BJ (cell line): ENCODE measurements around the gene ARL4D. TPM values are rescaled to one million over a fixed set of nuclear protein-coding genes. Genes with fewer than 3 reads are reported as not detected.
A peak's percentile ranks its signal among the peaks of the same experiment; 100 is the strongest.
"Not testable (repeated sequence)": the region's sequence is repeated elsewhere in the genome, so short reads cannot be mapped to it uniquely, and the experiment has no call there.

Experiments used
- CTCF ChIA-PET: fragments of 350-600 bp; formaldehyde crosslinking; extraction: SDS; loops from one replicate; lab custom pipeline; 2021; ENCODE audit warnings: antibody characterized with exemption, inconsistent platforms; lab: Yijun Ruan, JAX
- POLR2A ChIA-PET: fragments of 300-600 bp; sonication (Branson Sonifier 250); formaldehyde crosslinking; extraction: SDS; loops from one replicate; lab custom pipeline; 2021; ENCODE audit warnings: antibody characterized with exemption; lab: Charles Lee
- DNase-seq: peaks from one replicate; pipeline ENCODE4 v3.0.0-alpha.2; 2011; ENCODE audit warnings: low read depth
- H3K27me3 ChIP-seq: 2 replicates; pipeline ENCODE4 v1.6.0; 2011; ENCODE audit warnings: low read length; ENCODE audit not compliant: control insufficient read depth, insufficient read depth
- H3K36me3 ChIP-seq: 2 replicates; pipeline ENCODE4 v1.5.1; 2011; ENCODE audit warnings: low read length; ENCODE audit not compliant: control insufficient read depth, insufficient read depth
- H3K4me3 ChIP-seq: 2 replicates; pipeline ENCODE4 v1.5.1; 2011; ENCODE audit warnings: low read depth, mild to moderate bottlenecking, control low read depth, low read length
- polyA plus RNA-seq: library from polyadenylated mRNA; depleted of rRNA; stranded (reverse); fragments of >200 nt; gene quantifications from 2 replicates; pipeline ENCODE4 v1.2.3, GENCODE V29; 2011
- TF ChIP-seq, protein P1 (sequence below): IDR thresholded peaks from 2 replicates; pipeline ENCODE4 v1.5.1; 2011; ENCODE audit warnings: low read depth, mild to moderate bottlenecking, control low read depth, inconsistent platforms, low read length, moderate library complexity; ENCODE audit not compliant: insufficient read depth

ARL4D gene
- polyA plus RNA-seq, 1 experiment = 33.8 TPM

GRCh38 chr17:43368740-43369506, 29.9 kb upstream of the ARL4D start:
- no peak for DNase-seq
- no peaks in the 10 kb centered on the region for H3K36me3 ChIP-seq
- CTCF ChIA-PET = interaction anchor here (1.2 to 2.4 kb wide), 6 partner anchors 12 to 115 kb away, joined by 3 to 22 read pairs (median 10); partner anchors contain the start of gene DHX8

GRCh38 chr17:43369986-43370385, 28.8 kb upstream of the ARL4D start:
- no peaks in the 10 kb centered on the region for H3K36me3 ChIP-seq
- no peaks in the 10 kb centered on the region for H3K27me3 ChIP-seq
- no peak overlapping the region for H3K4me3 ChIP-seq
- ChIA-PET CTCF (interaction anchor here (1.4 to 2.4 kb wide), 2 partner anchors 18 to 23 kb away, joined by 4 to 22 read pairs; no protein-coding TSS in a partner anchor), POLR2A (no interaction called here)
- no peak for DNase-seq
- TF ChIP-seq, protein P1, sequence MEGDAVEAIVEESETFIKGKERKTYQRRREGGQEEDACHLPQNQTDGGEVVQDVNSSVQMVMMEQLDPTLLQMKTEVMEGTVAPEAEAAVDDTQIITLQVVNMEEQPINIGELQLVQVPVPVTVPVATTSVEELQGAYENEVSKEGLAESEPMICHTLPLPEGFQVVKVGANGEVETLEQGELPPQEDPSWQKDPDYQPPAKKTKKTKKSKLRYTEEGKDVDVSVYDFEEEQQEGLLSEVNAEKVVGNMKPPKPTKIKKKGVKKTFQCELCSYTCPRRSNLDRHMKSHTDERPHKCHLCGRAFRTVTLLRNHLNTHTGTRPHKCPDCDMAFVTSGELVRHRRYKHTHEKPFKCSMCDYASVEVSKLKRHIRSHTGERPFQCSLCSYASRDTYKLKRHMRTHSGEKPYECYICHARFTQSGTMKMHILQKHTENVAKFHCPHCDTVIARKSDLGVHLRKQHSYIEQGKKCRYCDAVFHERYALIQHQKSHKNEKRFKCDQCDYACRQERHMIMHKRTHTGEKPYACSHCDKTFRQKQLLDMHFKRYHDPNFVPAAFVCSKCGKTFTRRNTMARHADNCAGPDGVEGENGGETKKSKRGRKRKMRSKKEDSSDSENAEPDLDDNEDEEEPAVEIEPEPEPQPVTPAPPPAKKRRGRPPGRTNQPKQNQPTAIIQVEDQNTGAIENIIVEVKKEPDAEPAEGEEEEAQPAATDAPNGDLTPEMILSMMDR = no peak

More at GRCh38 chr17:43368740-43369506, 29.9 kb upstream of the ARL4D start:
- POLR2A ChIA-PET = interaction anchor here (0.5 to 2.4 kb wide), 11 partner anchors 9 to 197 kb away, joined by 3 to 33 read pairs (median 9); partner anchors contain the start of genes ARL4D and DHX8
- TF ChIP-seq, protein P1 = no peak
- no peaks in the 10 kb centered on the region for H3K27me3 ChIP-seq
- peak overlapping the region; percentile 38 for H3K4me3 ChIP-seq

DNA sequence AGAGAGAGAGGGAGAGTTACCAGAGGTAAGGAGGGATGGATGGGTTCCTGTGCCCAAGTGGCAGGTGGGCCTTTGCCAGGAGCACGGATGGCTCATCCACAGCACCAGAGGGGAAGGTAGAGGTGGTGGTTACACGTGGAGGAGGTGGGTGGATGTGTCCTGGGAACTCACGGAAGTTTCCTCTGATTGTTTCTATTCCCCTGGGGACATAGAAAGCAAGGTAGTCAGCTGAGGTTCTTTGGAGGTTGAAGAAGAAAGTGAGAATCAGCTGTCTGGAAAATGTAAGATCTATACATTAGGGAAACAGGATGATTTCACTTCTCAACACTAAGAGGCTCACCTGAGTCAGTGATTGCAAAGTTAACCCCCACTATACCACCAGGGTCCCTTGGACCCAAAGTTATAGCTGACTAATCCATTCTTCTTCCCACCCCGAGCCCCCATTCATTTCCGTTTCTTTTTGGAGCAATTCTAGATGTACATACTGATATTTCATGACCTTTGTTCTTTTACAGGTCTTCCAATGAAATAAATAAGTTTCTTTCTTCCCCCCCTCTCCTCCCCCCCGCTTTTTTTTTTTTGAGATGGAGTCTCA, 27.5 kb upstream of the ARL4D start:
- POLR2A ChIA-PET = no interaction called here
- TF ChIP-seq, protein P1 = no peak
- Histone ChIP-seq H3K4me3 (no peak overlapping the region), H3K36me3 (no peaks in the 10 kb centered on the region), H3K27me3 (no peaks in the 10 kb centered on the region)
- CTCF ChIA-PET = interaction anchor here (1.4 to 1.9 kb wide), 2 partner anchors 17 kb away, joined by 4 to 7 read pairs; no protein-coding TSS in a partner anchor
- no peak for DNase-seq

- ChIA-PET POLR2A (interaction anchor here (0.7 kb wide), 1 partner anchor 12 kb away, joined by 3 read pairs; no protein-coding TSS in a partner anchor), CTCF (interaction anchor here (0.5 to 1.9 kb wide), 5 partner anchors 14 to 275 kb away, joined by 3 to 7 read pairs (median 3); partner anchors contain the start of gene DHX8)
- Histone ChIP-seq H3K36me3 (no peaks in the 10 kb centered on the region), H3K27me3 (no peaks in the 10 kb centered on the region), H3K4me3 (no peak overlapping the region)
- no peak for DNase-seq
- TF ChIP-seq, protein P1 = no peak
Observed at GRCh38 chr17:43372273-43372911, 26.4 kb upstream of the ARL4D start.

- POLR2A ChIA-PET = interaction anchor here (0.7 kb wide), 1 partner anchor 13 kb away, joined by 3 read pairs; no protein-coding TSS in a partner anchor
- H3K27me3 ChIP-seq = no peaks in the 10 kb centered on the region
- no peak for DNase-seq
- no peaks in the 10 kb centered on the region for H3K36me3 ChIP-seq
- CTCF ChIA-PET = interaction anchor here (1.2 to 1.9 kb wide), 3 partner anchors 13 to 39 kb away, joined by 3 to 7 read pairs (median 4); no protein-coding TSS in a partner anchor
- H3K4me3 ChIP-seq = no peak overlapping the region
- TF ChIP-seq, protein P1 = no peak
Observed at GRCh38 chr17:43373356-43373755, 25.4 kb upstream of the ARL4D start.

GRCh38 chr17:43375915-43376314, 22.9 kb upstream of the ARL4D start:
- H3K4me3 ChIP-seq, H3K36me3 ChIP-seq, H3K27me3 ChIP-seq, DNase-seq, POLR2A ChIA-PET: not testable (repeated sequence)
- CTCF ChIA-PET = interaction anchor here (1.8 to 3.0 kb wide), 2 partner anchors 12 to 108 kb away, joined by 5 to 11 read pairs; partner anchors contain the start of gene DHX8
